Neural cell (in vitro differentiated cells): ENCODE results near the gene RNF125.

ENCODE experiments used
- CTCF ChIP-seq: fragments of 450-650 bp; IDR thresholded peaks from 2 replicates; pipeline ENCODE4 v1.5.1; 2014; ENCODE audit warnings: antibody characterized with exemption, mild to moderate bottlenecking, moderate library complexity; ENCODE audit not compliant: poor library complexity, severe bottlenecking
- EP300 ChIP-seq: fragments of 450-650 bp; conservative IDR thresholded peaks from 2 replicates; pipeline ENCODE4 v1.6.1; 2014; ENCODE audit warnings: antibody characterized with exemption, mild to moderate bottlenecking, moderate library complexity; ENCODE audit not compliant: poor library complexity, severe bottlenecking
- EZH2 ChIP-seq: fragments of 200-600, 300-800 bp; shearing (Covaris generic), sonication (generic); IDR thresholded peaks from 2 replicates; pipeline ENCODE4 v1.6.1; 2014; ENCODE audit warnings: antibody characterized with exemption, low read length, borderline replicate concordance, mild to moderate bottlenecking; ENCODE audit not compliant: insufficient read depth, poor library complexity, severe bottlenecking
- POLR2AphosphoS5 ChIP-seq: IDR thresholded peaks from 2 replicates; pipeline ENCODE4 v1.6.1; 2012
- SMC3 ChIP-seq: fragments of 450-650 bp; conservative IDR thresholded peaks from 2 replicates; pipeline ENCODE4 v1.6.1; 2014; ENCODE audit warnings: antibody characterized with exemption, mild to moderate bottlenecking, moderate library complexity; ENCODE audit not compliant: poor library complexity

GRCh38 chr18:31983976-31984375 lies 34.6 kb upstream of the RNF125 start:
- TF ChIP-seq EP300 = no peak
- no peak for TF ChIP-seq SMC3
- no peak for TF ChIP-seq POLR2AphosphoS5
- no peak for TF ChIP-seq CTCF
- no peak for TF ChIP-seq EZH2
